Renal pelvis (tissue), 4 donors: ENCODE measurements around the gene JAKMIP1. TPM values are rescaled to one million over a fixed set of nuclear protein-coding genes. Genes with fewer than 3 reads are reported as not detected.

Experiments
- DNase-seq: peaks from one replicate; pipeline ENCODE4 v3.0.0-alpha.2; 2013
- polyA plus RNA-seq, 3 donors: library from polyadenylated mRNA; unstranded; fragments of 120-200 nt; gene quantifications; one replicate each; pipeline ENCODE4 v1.2.1, GENCODE V29; 2013; ENCODE audit not compliant: insufficient read length in 3 of 3

Gene JAKMIP1
- polyA plus RNA-seq, 3 donors, result 0.06 to 0.14 (median 0.12) TPM

- no peak for DNase-seq
Observed at GRCh38 chr4:6182376-6183280, 17.7 kb downstream of the JAKMIP1 start.

- DNase-seq, result no peak
Observed at GRCh38 chr4:6180841-6181631, 19.3 kb downstream of the JAKMIP1 start.

- DNase-seq, result no peak
Observed at GRCh38 chr4:6179362-6179761, 21.0 kb downstream of the JAKMIP1 start.

- DNase-seq, result no peak
Observed at GRCh38 chr4:6178757-6179156, 21.6 kb downstream of the JAKMIP1 start.

GRCh38 chr4:6177587-6178197, 22.7 kb downstream of the JAKMIP1 start:
- DNase-seq, result no peak

- DNase-seq, result no peak
Observed at GRCh38 chr4:6175426-6175825, 24.9 kb downstream of the JAKMIP1 start.

- DNase-seq, result no peak
Observed at GRCh38 chr4:6172927-6173200, 27.5 kb downstream of the JAKMIP1 start.

GRCh38 chr4:6172093-6172926, 28.0 kb downstream of the JAKMIP1 start:
- no peak for DNase-seq

GRCh38 chr4:6169239-6169638, 31.1 kb downstream of the JAKMIP1 start:
- DNase-seq, result no peak

- DNase-seq, result no peak
Observed at GRCh38 chr4:6165766-6166165, 34.6 kb downstream of the JAKMIP1 start.

GRCh38 chr4:6162885-6163284, 37.5 kb downstream of the JAKMIP1 start:
- DNase-seq, result no peak

- no peak for DNase-seq
Observed at GRCh38 chr4:6161921-6162464, 38.4 kb downstream of the JAKMIP1 start.

- DNase-seq, result no peak
Observed at GRCh38 chr4:6160536-6160935, 39.8 kb downstream of the JAKMIP1 start.

GRCh38 chr4:6157926-6158325, 42.4 kb downstream of the JAKMIP1 start:
- DNase-seq, result no peak

- DNase-seq, result no peak
Observed at GRCh38 chr4:6155996-6156750, 44.2 kb downstream of the JAKMIP1 start.

GRCh38 chr4:6154875-6155274, 45.5 kb downstream of the JAKMIP1 start:
- no peak for DNase-seq

- peak; percentile 31 for DNase-seq
Observed at GRCh38 chr4:6153874-6154273, 46.5 kb downstream of the JAKMIP1 start.

GRCh38 chr4:6152869-6153705, 47.3 kb downstream of the JAKMIP1 start:
- no peak for DNase-seq

GRCh38 chr4:6150046-6150735, 50.2 kb downstream of the JAKMIP1 start:
- DNase-seq, result no peak
